Adrenal gland (tissue), 5 donors: ENCODE results near the gene SYNPR.

Experiments
- POLR2A ChIP-seq, 2 donors: fragments of 450-650 bp; IDR thresholded peaks; one replicate each; pipeline ENCODE4 v1.6.1; 2017; ENCODE audit warnings: antibody characterized with exemption in 2 of 2, mild to moderate bottlenecking in 2 of 2, moderate library complexity in 1 of 2
- TF ChIP-seq, protein P1 (sequence below), 6 experiments: fragments of 450-650 bp in 4 of 6; fragments of 200-600 bp in 2 of 6; sonication (generic) in 1 of 6; IDR thresholded peaks; 1 replicate in 5 of 6; 2 replicates in 1 of 6; pipeline versions ENCODE4 v1.5.1 to v1.8.0; 2016 to 2021; ENCODE audit warnings: antibody characterized with exemption in 6 of 6, mild to moderate bottlenecking in 2 of 6, moderate library complexity in 1 of 6
- donor health status: DM: no; HTN: no; CAD: no.

DNA sequence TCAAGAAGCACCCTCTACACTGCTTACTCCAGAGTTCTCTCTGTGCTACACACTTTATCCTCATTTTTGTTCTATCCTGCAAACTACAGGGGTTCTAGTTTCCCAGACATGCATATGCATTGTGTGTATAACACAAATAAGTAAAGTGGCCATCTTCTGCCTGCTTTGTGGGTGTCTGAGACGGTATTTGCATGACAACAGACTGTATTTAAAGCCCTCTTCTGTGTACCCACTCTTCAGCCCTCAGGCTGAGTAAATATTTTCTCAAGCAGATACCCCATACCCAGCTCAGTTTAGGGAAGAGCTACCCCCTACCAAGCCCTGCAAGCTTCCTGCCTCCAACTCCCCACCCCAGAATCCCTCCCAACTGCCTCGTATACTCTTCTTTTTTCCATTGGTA lies 31.7 kb downstream of the SYNPR start:
- TF ChIP-seq, protein P1, sequence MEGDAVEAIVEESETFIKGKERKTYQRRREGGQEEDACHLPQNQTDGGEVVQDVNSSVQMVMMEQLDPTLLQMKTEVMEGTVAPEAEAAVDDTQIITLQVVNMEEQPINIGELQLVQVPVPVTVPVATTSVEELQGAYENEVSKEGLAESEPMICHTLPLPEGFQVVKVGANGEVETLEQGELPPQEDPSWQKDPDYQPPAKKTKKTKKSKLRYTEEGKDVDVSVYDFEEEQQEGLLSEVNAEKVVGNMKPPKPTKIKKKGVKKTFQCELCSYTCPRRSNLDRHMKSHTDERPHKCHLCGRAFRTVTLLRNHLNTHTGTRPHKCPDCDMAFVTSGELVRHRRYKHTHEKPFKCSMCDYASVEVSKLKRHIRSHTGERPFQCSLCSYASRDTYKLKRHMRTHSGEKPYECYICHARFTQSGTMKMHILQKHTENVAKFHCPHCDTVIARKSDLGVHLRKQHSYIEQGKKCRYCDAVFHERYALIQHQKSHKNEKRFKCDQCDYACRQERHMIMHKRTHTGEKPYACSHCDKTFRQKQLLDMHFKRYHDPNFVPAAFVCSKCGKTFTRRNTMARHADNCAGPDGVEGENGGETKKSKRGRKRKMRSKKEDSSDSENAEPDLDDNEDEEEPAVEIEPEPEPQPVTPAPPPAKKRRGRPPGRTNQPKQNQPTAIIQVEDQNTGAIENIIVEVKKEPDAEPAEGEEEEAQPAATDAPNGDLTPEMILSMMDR (IDR thresholded peaks at IDR 0.05) = no peak
- no peak for TF ChIP-seq POLR2A (IDR thresholded peaks at IDR 0.05)
